Measurements from ENCODE around the gene AGAP1. TPM values are rescaled to one million over a fixed set of nuclear protein-coding genes. Genes with fewer than 3 reads are reported as not detected.

Gene AGAP1
- total RNA-seq, 2 donors from 2014 or later: 16.1 to 40.1 TPM

GRCh38 chr2:235849489-235849888, 355.6 kb downstream of the AGAP1 start:
- Histone ChIP-seq H3K27ac (no peak overlapping the region), H3K4me1 (replicated peaks) (no peaks in the 10 kb centered on the region), H3K4me3 (no peak overlapping the region), H3K27me3 (replicated peaks; ENCODE audit: insufficient read depth) (no peaks in the 10 kb centered on the region), H3K9me3 (no peaks in the 10 kb centered on the region), H3K36me3 (no peaks in the 10 kb centered on the region)
- intact Hi-C loops (cut with DNase I): no loop called here
- no peak for TF ChIP-seq POLR2AphosphoS5 (IDR thresholded peaks at IDR 0.05)
- no peak for TF ChIP-seq POLR2A (IDR thresholded peaks at IDR 0.05)
- no peak for TF ChIP-seq CTCF (IDR thresholded peaks at IDR 0.05)
- DNase-seq (ENCODE audit: low spot score): no peak
- 91% methylated on average over 10 of the region's 10 CpGs for WGBS

- Histone ChIP-seq H3K27me3 (replicated peaks; ENCODE audit: insufficient read depth) (no peaks in the 10 kb centered on the region), H3K4me3 (no peak overlapping the region), H3K27ac (no peak overlapping the region), H3K9me3 (no peaks in the 10 kb centered on the region), H3K4me1 (replicated peaks) (no peaks in the 10 kb centered on the region), H3K36me3 (no peaks in the 10 kb centered on the region)
- intact Hi-C loops (cut with DNase I): no loop called here
- TF ChIP-seq POLR2AphosphoS5 (IDR thresholded peaks at IDR 0.05): no peak
- no peak for TF ChIP-seq POLR2A (IDR thresholded peaks at IDR 0.05)
- no peak for TF ChIP-seq CTCF (IDR thresholded peaks at IDR 0.05)
- 84% methylated on average over 5 of the region's 5 CpGs for WGBS
- DNase-seq (ENCODE audit: low spot score): no peak
These were observed 356.4 kb downstream of the AGAP1 start for GRCh38 chr2:235850289-235850688.

- Histone ChIP-seq H3K36me3 (no peaks in the 10 kb centered on the region), H3K9me3 (no peaks in the 10 kb centered on the region), H3K4me3 (no peak overlapping the region), H3K27ac (no peak overlapping the region), H3K4me1 (replicated peaks) (no peaks in the 10 kb centered on the region), H3K27me3 (replicated peaks; ENCODE audit: insufficient read depth) (no peaks in the 10 kb centered on the region)
- intact Hi-C loops (cut with DNase I): no loop called here
- no peak for DNase-seq (ENCODE audit: low spot score)
- 96% methylated on average over 12 of the region's 13 CpGs for WGBS
- TF ChIP-seq POLR2AphosphoS5 (IDR thresholded peaks at IDR 0.05): no peak
These were observed 357.1 kb downstream of the AGAP1 start for GRCh38 chr2:235850771-235851551.

GRCh38 chr2:235851828-235852525, 358.1 kb downstream of the AGAP1 start:
- no peaks in the 10 kb centered on the region for H3K9me3 ChIP-seq
- no peak overlapping the region for H3K4me3 ChIP-seq
- H3K27ac ChIP-seq: no peak overlapping the region
- no peak for TF ChIP-seq POLR2AphosphoS5 (IDR thresholded peaks at IDR 0.05)
- no peak for TF ChIP-seq CTCF (IDR thresholded peaks at IDR 0.05)
- no peak for TF ChIP-seq POLR2A (IDR thresholded peaks at IDR 0.05)
- no peaks in the 10 kb centered on the region for H3K27me3 ChIP-seq (replicated peaks; ENCODE audit: insufficient read depth)
- WGBS: 85% methylated on average over 26 of the region's 26 CpGs
- no peaks in the 10 kb centered on the region for H3K36me3 ChIP-seq
- DNase-seq (ENCODE audit: low spot score): no peak
- intact Hi-C loops (cut with DNase I): no loop called here
- no peaks in the 10 kb centered on the region for H3K4me1 ChIP-seq (replicated peaks)

GRCh38 chr2:235852526-235852920, 358.7 kb downstream of the AGAP1 start:
- DNase-seq (ENCODE audit: low spot score): no peak
- TF ChIP-seq CTCF (IDR thresholded peaks at IDR 0.05): no peak
- TF ChIP-seq POLR2AphosphoS5 (IDR thresholded peaks at IDR 0.05): no peak
- TF ChIP-seq POLR2A (IDR thresholded peaks at IDR 0.05): no peak
- Histone ChIP-seq H3K27ac (no peak overlapping the region), H3K4me3 (no peak overlapping the region), H3K4me1 (replicated peaks) (no peaks in the 10 kb centered on the region), H3K36me3 (no peaks in the 10 kb centered on the region), H3K27me3 (replicated peaks; ENCODE audit: insufficient read depth) (no peaks in the 10 kb centered on the region), H3K9me3 (no peaks in the 10 kb centered on the region)
- WGBS: 82% methylated on average over 11 of the region's 11 CpGs
- intact Hi-C loops (cut with DNase I): no loop called here
